ENCODE data around the gene CORO6.

DNA sequence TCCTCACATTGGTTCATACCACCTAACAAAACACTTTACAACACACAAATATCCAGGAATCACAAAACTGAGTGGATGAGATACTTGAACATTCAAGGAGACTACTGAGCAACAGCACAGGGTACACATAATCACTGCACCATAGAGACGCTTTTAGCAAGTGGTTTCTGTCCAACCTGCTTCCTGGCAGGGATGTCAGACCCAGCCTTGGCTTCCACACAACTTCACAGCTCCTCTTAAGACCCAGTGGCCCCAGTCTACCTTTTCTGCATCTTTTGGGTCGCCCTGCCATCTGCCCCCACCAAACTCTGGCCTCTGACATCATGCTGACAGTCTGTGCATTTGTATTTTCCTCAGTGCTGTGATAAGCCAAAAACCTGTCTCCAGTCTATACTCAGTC is 5.9 kb upstream of the CORO6 start:
- TF ChIP-seq, protein P1, sequence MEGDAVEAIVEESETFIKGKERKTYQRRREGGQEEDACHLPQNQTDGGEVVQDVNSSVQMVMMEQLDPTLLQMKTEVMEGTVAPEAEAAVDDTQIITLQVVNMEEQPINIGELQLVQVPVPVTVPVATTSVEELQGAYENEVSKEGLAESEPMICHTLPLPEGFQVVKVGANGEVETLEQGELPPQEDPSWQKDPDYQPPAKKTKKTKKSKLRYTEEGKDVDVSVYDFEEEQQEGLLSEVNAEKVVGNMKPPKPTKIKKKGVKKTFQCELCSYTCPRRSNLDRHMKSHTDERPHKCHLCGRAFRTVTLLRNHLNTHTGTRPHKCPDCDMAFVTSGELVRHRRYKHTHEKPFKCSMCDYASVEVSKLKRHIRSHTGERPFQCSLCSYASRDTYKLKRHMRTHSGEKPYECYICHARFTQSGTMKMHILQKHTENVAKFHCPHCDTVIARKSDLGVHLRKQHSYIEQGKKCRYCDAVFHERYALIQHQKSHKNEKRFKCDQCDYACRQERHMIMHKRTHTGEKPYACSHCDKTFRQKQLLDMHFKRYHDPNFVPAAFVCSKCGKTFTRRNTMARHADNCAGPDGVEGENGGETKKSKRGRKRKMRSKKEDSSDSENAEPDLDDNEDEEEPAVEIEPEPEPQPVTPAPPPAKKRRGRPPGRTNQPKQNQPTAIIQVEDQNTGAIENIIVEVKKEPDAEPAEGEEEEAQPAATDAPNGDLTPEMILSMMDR (IDR thresholded peaks at IDR 0.05; ENCODE audit: low read depth, low read length, missing input control) = no peak
- no peak for TF ChIP-seq NR2F2 (IDR thresholded peaks at IDR 0.05)
- TF ChIP-seq, protein P2, sequence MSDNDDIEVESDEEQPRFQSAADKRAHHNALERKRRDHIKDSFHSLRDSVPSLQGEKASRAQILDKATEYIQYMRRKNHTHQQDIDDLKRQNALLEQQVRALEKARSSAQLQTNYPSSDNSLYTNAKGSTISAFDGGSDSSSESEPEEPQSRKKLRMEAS (IDR thresholded peaks at IDR 0.05) = no peak
- TF ChIP-seq, protein P3, sequence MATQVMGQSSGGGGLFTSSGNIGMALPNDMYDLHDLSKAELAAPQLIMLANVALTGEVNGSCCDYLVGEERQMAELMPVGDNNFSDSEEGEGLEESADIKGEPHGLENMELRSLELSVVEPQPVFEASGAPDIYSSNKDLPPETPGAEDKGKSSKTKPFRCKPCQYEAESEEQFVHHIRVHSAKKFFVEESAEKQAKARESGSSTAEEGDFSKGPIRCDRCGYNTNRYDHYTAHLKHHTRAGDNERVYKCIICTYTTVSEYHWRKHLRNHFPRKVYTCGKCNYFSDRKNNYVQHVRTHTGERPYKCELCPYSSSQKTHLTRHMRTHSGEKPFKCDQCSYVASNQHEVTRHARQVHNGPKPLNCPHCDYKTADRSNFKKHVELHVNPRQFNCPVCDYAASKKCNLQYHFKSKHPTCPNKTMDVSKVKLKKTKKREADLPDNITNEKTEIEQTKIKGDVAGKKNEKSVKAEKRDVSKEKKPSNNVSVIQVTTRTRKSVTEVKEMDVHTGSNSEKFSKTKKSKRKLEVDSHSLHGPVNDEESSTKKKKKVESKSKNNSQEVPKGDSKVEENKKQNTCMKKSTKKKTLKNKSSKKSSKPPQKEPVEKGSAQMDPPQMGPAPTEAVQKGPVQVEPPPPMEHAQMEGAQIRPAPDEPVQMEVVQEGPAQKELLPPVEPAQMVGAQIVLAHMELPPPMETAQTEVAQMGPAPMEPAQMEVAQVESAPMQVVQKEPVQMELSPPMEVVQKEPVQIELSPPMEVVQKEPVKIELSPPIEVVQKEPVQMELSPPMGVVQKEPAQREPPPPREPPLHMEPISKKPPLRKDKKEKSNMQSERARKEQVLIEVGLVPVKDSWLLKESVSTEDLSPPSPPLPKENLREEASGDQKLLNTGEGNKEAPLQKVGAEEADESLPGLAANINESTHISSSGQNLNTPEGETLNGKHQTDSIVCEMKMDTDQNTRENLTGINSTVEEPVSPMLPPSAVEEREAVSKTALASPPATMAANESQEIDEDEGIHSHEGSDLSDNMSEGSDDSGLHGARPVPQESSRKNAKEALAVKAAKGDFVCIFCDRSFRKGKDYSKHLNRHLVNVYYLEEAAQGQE (IDR thresholded peaks at IDR 0.05) = no peak
- TF ChIP-seq YY1 (IDR thresholded peaks at IDR 0.05) = no peak
- no peak for TF ChIP-seq RAD21 (IDR thresholded peaks at IDR 0.05)
- no peak for TF ChIP-seq RXRA (IDR thresholded peaks at IDR 0.05)
- TF ChIP-seq, protein P4, sequence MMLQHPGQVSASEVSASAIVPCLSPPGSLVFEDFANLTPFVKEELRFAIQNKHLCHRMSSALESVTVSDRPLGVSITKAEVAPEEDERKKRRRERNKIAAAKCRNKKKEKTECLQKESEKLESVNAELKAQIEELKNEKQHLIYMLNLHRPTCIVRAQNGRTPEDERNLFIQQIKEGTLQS (IDR thresholded peaks at IDR 0.05) = no peak
- no peak for TF ChIP-seq SP1 (IDR thresholded peaks at IDR 0.05)
- no peak for TF ChIP-seq HNF4A (conservative IDR thresholded peaks at IDR 0.05)
- TF ChIP-seq GABPA (IDR thresholded peaks at IDR 0.05 in 1 of 2, conservative IDR thresholded peaks at IDR 0.05 in 1 of 2) = no peak
- TF ChIP-seq, protein P5, sequence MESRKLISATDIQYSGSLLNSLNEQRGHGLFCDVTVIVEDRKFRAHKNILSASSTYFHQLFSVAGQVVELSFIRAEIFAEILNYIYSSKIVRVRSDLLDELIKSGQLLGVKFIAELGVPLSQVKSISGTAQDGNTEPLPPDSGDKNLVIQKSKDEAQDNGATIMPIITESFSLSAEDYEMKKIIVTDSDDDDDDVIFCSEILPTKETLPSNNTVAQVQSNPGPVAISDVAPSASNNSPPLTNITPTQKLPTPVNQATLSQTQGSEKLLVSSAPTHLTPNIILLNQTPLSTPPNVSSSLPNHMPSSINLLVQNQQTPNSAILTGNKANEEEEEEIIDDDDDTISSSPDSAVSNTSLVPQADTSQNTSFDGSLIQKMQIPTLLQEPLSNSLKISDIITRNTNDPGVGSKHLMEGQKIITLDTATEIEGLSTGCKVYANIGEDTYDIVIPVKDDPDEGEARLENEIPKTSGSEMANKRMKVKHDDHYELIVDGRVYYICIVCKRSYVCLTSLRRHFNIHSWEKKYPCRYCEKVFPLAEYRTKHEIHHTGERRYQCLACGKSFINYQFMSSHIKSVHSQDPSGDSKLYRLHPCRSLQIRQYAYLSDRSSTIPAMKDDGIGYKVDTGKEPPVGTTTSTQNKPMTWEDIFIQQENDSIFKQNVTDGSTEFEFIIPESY (IDR thresholded peaks at IDR 0.05) = no peak
